Measurements from ENCODE around the gene SASH1.

The SASH1 gene

DNA sequence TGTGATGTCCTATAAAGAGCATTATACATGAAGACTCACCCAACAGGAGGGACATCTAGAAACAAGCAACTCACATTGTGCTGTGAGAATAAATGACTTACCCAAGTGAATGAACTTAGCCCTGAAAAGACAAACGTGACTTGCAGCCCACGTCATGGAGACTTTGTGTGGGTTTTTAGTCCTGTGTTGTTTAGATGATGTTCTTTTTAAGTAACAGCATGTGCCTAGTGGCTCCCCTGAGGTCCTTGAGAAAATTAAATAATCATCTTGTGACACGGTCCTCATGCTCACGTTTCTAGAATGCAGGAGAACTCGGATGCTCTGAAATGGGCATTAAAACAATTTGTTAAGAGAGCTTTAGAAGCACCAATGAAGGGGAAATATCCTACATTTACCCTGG, 165.1 kb downstream of the SASH1 start:
- peak; percentile 69 for DNase-seq (ENCODE audit: low read depth)
- no peak for TF ChIP-seq CTCF (conservative IDR thresholded peaks at IDR 0.05; ENCODE audit: low read depth, low read length)
- no peak overlapping the region for H3K4me3 ChIP-seq (ENCODE audit: low read depth, low read length)

DNA sequence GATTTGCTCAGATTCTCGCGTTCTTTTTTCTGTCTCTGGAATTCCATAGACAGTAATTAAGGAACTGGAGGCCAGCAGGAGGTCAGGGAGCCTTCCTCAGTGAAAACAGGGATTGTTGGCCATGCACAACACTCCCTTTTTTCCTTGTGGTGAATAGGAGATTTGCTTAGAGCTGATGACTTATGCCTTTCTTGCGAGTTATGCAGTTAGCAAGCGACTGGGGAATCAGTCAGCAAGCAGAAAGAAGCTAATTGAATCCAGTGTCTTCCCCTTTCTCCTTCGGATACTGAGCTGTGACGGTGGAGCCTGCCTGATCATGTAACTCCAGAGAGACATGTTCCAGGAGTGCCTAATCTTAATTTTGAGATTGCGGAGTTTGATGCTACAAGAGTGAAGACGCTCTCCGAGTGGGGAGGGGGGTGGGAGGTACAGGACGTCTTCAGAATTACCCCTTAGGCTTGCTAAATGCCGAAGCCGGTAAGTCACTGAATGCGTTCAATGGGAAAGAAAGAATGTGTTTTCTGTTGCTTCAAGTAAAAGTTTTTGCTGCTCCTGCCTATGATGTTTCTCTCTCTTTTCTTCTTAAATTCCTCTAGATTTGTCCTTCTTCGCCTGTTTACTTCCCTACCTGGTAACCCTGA, 165.9 kb downstream of the SASH1 start:
- TF ChIP-seq CTCF (conservative IDR thresholded peaks at IDR 0.05; ENCODE audit: low read depth, low read length): no peak
- peak overlapping the region; percentile 52 for H3K4me3 ChIP-seq (ENCODE audit: low read depth, low read length)
- DNase-seq (ENCODE audit: low read depth): peak; percentile 73

GRCh38 chr6:148509119-148509799, 166.6 kb downstream of the SASH1 start:
- DNase-seq (ENCODE audit: low read depth): peak; percentile 63
- H3K4me3 ChIP-seq (ENCODE audit: low read depth, low read length): peak overlapping the region; percentile 52
- no peak for TF ChIP-seq CTCF (conservative IDR thresholded peaks at IDR 0.05; ENCODE audit: low read depth, low read length)

DNA sequence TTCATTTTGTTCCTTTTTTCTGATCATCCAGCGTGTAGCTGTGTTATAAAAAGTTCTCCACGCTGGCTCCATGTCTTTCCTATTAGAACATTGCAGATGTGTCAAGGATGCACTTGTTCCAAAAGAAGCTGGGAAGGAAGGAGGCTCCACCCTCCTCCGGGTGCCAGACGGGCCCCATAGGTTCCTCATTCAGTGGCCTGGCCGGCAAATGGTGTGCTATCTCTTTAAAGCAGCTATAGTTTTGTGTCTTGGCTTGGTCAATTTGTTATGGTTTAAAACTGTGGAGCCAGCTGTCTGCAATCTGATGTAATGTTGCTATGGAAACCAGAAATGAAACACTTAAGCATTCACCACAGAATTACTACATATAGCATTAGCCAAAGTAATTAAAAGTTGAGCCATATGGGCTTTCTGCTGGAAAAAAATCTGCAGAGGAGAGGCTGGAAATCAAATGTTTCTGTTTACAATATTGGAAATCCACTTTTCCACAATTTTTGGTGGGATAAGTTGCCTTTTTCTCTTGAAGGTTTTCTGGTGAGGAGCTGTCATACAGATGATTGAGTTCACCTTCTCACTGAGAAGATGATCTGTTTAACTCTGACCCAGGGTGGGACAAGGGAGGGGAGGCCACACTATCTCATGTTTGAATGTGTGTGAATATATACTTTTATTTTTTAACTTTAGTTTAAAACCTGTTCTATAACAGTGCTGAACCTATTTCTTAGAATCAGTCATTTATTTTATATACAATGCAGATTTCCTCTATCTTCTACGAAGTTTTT, 167.4 kb downstream of the SASH1 start:
- H3K4me3 ChIP-seq (ENCODE audit: low read depth, low read length): peak overlapping the region; percentile 52
- peak; percentile 97 for DNase-seq (ENCODE audit: low read depth)

DNA sequence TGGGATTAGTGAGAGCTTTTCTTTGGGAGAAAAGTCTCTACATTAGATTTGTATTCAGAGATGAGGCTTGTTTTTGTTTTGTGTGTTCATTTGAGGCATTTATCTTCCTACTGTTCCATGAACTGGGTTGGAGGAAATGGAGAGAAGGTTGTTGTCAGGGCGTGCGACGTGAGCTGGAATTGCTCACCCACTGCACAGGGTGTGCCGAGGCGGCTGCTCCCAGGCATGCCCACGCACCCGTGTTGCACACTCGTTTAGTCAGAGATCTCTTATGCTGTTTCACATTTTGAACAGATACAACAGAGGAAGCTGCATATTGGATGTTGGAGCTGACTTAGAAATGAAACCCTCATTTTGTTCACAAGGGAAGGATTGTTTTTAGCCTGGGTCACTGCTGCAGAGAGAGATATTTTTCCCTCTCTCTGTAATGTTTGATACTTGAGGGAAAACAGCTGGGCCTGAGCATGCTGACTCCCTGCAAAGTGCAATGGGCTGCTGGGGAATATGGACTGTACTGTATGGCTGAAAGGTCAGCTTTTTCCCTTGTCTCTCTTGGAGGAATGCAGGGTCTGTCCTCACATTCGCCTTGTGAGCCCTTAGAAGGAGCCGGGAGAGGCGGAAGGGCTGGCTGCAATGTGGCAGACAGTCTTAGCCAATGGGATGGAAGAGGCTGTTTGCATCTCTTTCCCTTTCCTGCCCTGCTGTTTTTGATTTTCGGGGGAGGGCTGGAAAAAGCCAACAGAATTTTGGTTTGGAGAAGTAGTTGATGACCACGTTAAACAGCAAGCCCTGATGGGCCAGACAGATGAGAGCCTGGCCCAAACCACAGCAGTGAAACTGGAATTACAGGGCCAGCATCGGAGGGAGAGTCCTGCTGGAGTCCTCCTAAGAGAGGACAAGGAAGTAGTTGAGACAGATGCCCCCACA, 170.8 kb downstream of the SASH1 start:
- TF ChIP-seq CTCF (conservative IDR thresholded peaks at IDR 0.05; ENCODE audit: low read depth, low read length): no peak
- no peak overlapping the region for H3K4me3 ChIP-seq (ENCODE audit: low read depth, low read length)
- peak; percentile 59 for DNase-seq (ENCODE audit: low read depth)

More for the DNA sequence above, 167.4 kb downstream of the SASH1 start:
- no peak for TF ChIP-seq CTCF (conservative IDR thresholded peaks at IDR 0.05; ENCODE audit: low read depth, low read length)

- no peak for DNase-seq (ENCODE audit: low read depth)
- no peak overlapping the region for H3K4me3 ChIP-seq (ENCODE audit: low read depth, low read length)
- TF ChIP-seq CTCF (conservative IDR thresholded peaks at IDR 0.05; ENCODE audit: low read depth, low read length): no peak
These were observed 171.6 kb downstream of the SASH1 start for GRCh38 chr6:148514091-148514845.
